Prostate gland (tissue), 2 donors: ENCODE results near the gene AMBP. TPM values are rescaled to one million over a fixed set of nuclear protein-coding genes. Genes with fewer than 3 reads are reported as not detected.
A peak's percentile ranks its signal among the peaks of the same experiment; 100 is the strongest.

ENCODE experiments used
- DNase-seq: peaks from one replicate; pipeline ENCODE4 v3.0.0-alpha.2; 2019; ENCODE audit warnings: low spot score
- H3K27ac ChIP-seq, 2 donors: fragments of 200-600 bp; sonication (generic); 2 replicates each; pipeline ENCODE4 v1.5.1; 2017 to 2019
- H3K27me3 ChIP-seq: fragments of 200-600 bp; sonication (generic); replicated peaks from 2 replicates; pipeline ENCODE4 v1.5.1; 2019; ENCODE audit not compliant: insufficient read depth
- H3K36me3 ChIP-seq, 2 donors: fragments of 200-600 bp; sonication (generic); 1 replicate in 1 of 2; 2 replicates in 1 of 2; pipeline versions ENCODE4 v1.5.1 to v1.8.1; 2017 to 2019
- H3K4me1 ChIP-seq: fragments of 200-600 bp; sonication (generic); replicated peaks from 2 replicates; pipeline ENCODE4 v1.5.1; 2019
- H3K4me3 ChIP-seq, 2 donors: fragments of 200-600 bp; sonication (generic); 2 replicates each; pipeline ENCODE4 v1.5.1; 2017 to 2019
- H3K9me3 ChIP-seq: fragments of 200-600 bp; sonication (generic); 2 replicates; pipeline ENCODE4 v1.5.1; 2017
- POLR2A ChIP-seq: fragments of 450-650 bp; IDR thresholded peaks from one replicate; pipeline ENCODE4 v1.6.1; 2016; ENCODE audit warnings: antibody characterized with exemption, mild to moderate bottlenecking
- POLR2AphosphoS5 ChIP-seq: sonication (generic); formaldehyde crosslinking; IDR thresholded peaks from one replicate; pipeline ENCODE4 v1.6.1; 2017; ENCODE audit warnings: antibody characterized with exemption
- WGBS: methylation state at CpG from one replicate; pipeline ENCODE4 v1.1.5; 2018; 5-methylcytosine and 5-hydroxymethylcytosine counted together
- intact Hi-C: fragments of 100-400 bp; cut with DNase I; formaldehyde crosslinking; loops from one replicate; pipeline ENCODE4 v1.14.2; 2022
- total RNA-seq, 2 donors: library from RNA; depleted of rRNA; stranded (reverse); fragments of >200 nt; gene quantifications; one replicate each; pipeline ENCODE4 v1.1.0, GENCODE V29; 2016
- TF ChIP-seq, protein P1 (sequence below), 4 experiments: fragments of 200-600 bp in 2 of 4; fragments of 450-650 bp in 2 of 4; sonication (generic) in 2 of 4; IDR thresholded peaks; 1 replicate in 3 of 4; 2 replicates in 1 of 4; pipeline ENCODE4 v1.5.1; 2016 to 2019; ENCODE audit warnings: antibody characterized with exemption in 4 of 4, mild to moderate bottlenecking in 2 of 4, moderate library complexity in 2 of 4

The AMBP gene
- total RNA-seq, 2 donors from 2014 or later: 0.23 to 1.5 TPM

DNA sequence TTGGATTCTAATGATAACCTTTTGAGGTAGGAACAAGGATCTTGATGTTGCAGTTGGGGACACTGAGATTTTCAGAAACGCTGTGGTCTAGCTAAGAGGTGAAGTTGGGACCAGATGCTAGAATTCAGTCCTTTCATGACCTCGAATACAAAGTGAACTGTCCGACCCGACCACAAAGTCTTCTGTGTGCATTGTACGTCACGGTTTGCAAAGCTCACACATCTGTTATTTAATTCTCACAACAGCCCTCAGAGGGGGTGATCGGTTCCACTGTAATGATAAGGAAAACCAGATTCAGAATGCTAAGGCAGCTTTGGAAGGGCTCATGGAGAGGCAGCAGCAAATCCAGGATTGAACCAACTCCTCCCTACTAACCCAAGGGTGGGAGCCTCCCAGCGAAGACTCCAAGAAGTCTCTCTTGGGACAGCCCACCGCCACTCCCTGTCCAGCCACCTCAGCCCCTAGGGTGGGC lies 37.6 kb upstream of the AMBP start:
- no peak for DNase-seq
- Histone ChIP-seq H3K27ac (no peak overlapping the region), H3K4me1 (peaks cover 6% of the 10 kb centered on the region), H3K27me3 (no peaks in the 10 kb centered on the region), H3K9me3 (no peaks in the 10 kb centered on the region), H3K36me3 (no peaks in the 10 kb centered on the region), H3K4me3 (no peak overlapping the region)
- intact Hi-C loops: no loop called here
- TF ChIP-seq POLR2AphosphoS5 (no peak), POLR2A (no peak)
- TF ChIP-seq, protein P1, sequence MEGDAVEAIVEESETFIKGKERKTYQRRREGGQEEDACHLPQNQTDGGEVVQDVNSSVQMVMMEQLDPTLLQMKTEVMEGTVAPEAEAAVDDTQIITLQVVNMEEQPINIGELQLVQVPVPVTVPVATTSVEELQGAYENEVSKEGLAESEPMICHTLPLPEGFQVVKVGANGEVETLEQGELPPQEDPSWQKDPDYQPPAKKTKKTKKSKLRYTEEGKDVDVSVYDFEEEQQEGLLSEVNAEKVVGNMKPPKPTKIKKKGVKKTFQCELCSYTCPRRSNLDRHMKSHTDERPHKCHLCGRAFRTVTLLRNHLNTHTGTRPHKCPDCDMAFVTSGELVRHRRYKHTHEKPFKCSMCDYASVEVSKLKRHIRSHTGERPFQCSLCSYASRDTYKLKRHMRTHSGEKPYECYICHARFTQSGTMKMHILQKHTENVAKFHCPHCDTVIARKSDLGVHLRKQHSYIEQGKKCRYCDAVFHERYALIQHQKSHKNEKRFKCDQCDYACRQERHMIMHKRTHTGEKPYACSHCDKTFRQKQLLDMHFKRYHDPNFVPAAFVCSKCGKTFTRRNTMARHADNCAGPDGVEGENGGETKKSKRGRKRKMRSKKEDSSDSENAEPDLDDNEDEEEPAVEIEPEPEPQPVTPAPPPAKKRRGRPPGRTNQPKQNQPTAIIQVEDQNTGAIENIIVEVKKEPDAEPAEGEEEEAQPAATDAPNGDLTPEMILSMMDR (IDR thresholded peaks at IDR 0.05): no peak
- WGBS: 97% methylated on average over 9 of the region's 9 CpGs

- intact Hi-C loops: no loop called here
- no peak for DNase-seq
- Histone ChIP-seq H3K27me3 (no peaks in the 10 kb centered on the region), H3K9me3 (no peaks in the 10 kb centered on the region), H3K4me3 (no peak overlapping the region), H3K36me3 (no peaks in the 10 kb centered on the region), H3K27ac (no peak overlapping the region), H3K4me1 (peaks cover 6% of the 10 kb centered on the region)
- TF ChIP-seq, protein P1 (IDR thresholded peaks at IDR 0.05): no peak
- TF ChIP-seq POLR2AphosphoS5 (no peak), POLR2A (no peak)
- 59% methylated on average over 2 of the region's 2 CpGs for WGBS
Measured at GRCh38 chr9:114114364-114114763, 36.3 kb upstream of the AMBP start.

- WGBS: 16% methylated on average over 10 of the region's 10 CpGs
- peak; percentile 89 for DNase-seq
- Histone ChIP-seq H3K36me3 (no peaks in the 10 kb centered on the region), H3K4me1 (no peaks in the 10 kb centered on the region), H3K9me3 (no peaks in the 10 kb centered on the region), H3K27me3 (no peaks in the 10 kb centered on the region), H3K4me3 (no peak overlapping the region), H3K27ac (no peak overlapping the region)
- intact Hi-C loops: loop anchor here (2.0 kb wide), 1 partner anchor 176 kb away; no protein-coding TSS in a partner anchor
- TF ChIP-seq POLR2AphosphoS5 (peak; percentile 91), POLR2A (no peak)
Measured at GRCh38 chr9:114112778-114113584, 34.9 kb upstream of the AMBP start.

- no peaks in the 10 kb centered on the region for H3K27me3 ChIP-seq
- no peaks in the 10 kb centered on the region for H3K9me3 ChIP-seq
- H3K36me3 ChIP-seq: no peaks in the 10 kb centered on the region
- TF ChIP-seq POLR2AphosphoS5 (no peak), POLR2A (no peak)
- TF ChIP-seq, protein P1 (IDR thresholded peaks at IDR 0.05): no peak
- no peak overlapping the region for H3K4me3 ChIP-seq
- 76% methylated on average over 1 of the region's 1 CpG for WGBS
- H3K4me1 ChIP-seq: no peaks in the 10 kb centered on the region
- no peak for DNase-seq
- intact Hi-C loops: loop anchor here (2.0 kb wide), 1 partner anchor 176 kb away; no protein-coding TSS in a partner anchor
- H3K27ac ChIP-seq: no peak overlapping the region
Measured at GRCh38 chr9:114112325-114112724, 34.2 kb upstream of the AMBP start.

DNA sequence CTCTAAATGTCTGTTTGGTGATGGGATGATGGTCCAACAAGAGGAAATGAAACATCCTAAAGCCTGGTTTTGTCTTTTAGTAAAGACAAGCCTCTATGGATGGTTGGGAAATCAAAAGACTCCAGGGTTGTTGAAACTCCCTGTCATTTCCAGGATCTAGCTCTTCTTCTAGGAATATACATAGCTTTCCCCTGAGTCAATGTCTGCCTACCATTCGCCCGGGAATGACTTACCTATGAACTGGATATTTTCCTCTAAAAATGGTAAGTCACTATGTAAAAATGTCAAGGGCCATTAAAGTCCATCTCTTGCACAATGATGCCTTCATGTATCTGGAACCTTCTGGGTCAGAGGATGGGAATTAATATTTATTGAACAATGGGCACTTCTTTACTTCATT lies 32.1 kb upstream of the AMBP start:
- intact Hi-C loops: no loop called here
- WGBS: 88% methylated on average over 2 of the region's 2 CpGs
- no peaks in the 10 kb centered on the region for H3K27me3 ChIP-seq
- no peak overlapping the region for H3K27ac ChIP-seq
- no peak overlapping the region for H3K4me3 ChIP-seq
- no peaks in the 10 kb centered on the region for H3K36me3 ChIP-seq
- DNase-seq: no peak
- H3K9me3 ChIP-seq: no peaks in the 10 kb centered on the region
- TF ChIP-seq, protein P1 (IDR thresholded peaks at IDR 0.05): no peak
- TF ChIP-seq POLR2AphosphoS5 (no peak), POLR2A (no peak)
- H3K4me1 ChIP-seq: no peaks in the 10 kb centered on the region
